NCI-H1436 (cell line): ENCODE results near the gene USP21.

Experiments used
- DNase-seq: peaks from one replicate; lab custom pipeline; 2025; lab: John Stamatoyannopoulos, UW

The USP21 gene

DNA sequence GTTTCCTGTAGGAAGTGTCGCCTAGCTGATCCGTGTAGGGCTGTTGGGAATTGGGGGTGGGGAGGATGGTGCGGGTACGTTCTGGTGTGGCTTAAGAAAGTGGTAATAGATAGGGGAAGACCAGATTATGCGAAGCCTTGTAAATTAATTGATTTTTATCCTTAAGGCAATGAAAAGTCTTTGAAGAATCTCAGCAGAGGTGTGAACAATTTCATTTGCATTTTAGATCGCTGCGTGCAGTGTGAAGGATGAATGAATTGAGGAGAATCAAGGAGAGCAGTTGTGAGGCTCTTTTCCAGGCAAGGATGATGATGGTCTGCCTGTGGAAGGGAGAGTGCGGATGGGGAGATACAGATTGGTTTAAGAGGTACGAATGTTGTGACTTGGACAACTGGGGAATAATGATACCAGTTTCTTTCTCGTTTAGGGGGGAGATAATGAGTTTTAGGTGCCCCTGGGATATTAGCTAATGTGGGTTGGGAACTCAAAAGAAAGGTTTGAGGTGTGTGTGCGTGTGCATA, 26.0 kb upstream of the USP21 start:
- DNase-seq: no peak

DNA sequence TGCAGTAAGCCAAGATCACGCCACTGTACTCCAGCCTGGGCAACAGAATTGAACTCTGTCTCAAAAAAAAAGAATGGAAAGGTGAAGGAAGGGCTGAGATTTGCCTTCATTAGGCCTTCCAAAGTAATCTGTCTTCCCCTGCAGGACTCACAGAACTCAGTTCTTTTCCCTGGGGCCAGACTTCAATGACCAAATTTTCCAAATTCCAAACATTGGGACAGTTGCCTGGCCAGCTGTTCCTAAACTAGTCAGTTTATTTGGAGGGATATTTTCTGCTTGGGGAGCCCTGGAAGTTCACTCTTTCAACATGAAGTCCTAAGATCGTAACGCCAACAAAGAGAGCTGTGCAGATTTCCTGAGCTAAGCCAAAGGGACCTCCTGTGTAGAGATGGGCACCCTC, 21.4 kb upstream of the USP21 start:
- DNase-seq: no peak

DNA sequence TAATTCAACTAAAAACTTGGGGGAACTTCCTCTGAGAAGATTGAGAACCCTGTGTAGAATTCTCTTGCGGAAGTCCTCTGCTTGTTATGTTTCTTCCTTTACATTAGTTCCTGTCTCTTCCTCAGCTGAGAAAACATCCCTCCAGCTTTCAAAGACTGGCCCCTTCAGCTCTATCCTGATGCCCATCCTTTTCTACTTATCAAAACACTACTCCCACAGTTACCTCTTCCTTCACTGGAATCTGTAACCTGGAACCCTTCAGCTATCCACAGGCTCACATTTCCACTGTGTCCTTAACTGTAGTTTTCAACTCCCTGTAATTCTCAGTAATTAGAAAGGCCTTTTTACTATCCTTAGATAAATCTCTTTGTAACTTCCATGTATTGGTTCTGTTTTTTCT, 20.9 kb upstream of the USP21 start:
- no peak for DNase-seq

DNA sequence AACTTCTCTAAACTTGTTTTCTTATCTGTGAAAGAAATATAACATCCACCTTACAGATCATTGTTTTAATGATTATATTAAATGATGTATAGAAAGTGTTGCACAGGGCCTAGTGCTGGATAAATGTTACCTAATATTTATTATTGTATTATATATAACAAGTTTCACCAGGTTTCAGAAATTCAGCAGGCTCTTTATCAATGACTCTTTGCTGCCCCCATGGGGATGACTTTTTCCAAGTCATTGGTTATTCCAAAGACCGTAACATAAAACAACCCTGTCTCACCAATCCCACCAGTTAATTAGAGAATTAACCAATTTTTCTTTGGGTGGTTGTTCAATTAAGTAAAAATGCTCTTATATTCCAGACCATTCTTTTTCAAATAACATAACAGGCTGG, 19.5 kb upstream of the USP21 start:
- DNase-seq: peak; percentile 17

DNA sequence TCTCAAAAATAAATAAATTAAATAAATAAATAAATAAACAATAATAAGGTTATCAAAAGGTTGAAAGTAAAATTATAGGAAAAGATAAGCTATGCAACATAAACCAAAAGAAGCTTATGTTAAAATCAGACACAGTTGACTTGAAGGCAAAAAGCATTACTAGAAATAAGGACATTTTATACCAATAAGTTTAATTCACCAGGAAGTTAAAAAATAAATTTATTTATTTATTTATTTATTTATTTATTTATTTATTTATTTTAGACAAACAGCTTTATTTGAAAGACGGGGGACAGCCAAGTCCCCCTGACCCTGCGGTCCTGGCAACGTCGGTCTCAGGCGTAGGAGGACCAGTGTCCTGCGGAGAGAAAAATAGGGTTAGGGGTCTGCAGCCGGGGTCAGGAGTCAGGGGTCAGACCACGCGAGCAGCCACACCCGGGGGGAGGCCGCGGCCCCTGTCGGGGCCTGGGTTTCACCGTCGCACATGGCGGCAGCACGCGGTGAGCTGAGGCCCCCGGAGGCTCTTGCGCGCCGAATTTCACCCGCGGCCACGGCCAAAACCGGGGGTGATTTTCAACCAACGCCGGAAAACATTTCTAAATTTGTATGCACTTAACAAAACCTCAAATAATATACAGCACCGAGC, 18.4 kb upstream of the USP21 start:
- no peak for DNase-seq

DNA sequence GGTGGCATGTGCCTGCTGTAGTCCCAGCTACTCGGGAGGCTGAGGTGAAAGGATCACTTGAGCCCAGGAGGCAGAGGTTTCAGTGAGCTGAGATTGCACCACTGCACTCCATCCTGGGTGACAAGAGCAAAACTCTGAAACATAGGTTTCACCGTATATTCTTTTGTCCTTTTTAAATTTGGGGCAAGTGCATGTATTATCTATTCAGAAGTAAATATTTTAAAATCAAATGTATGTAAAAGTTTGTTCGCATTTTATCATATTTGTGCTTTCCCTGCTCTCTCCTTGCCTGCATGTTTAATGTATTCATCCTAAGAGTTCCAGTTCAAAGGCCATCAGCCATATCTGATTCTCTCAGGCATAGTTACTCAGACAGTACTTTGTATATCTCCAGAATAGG, 13.5 kb upstream of the USP21 start:
- no peak for DNase-seq

DNA sequence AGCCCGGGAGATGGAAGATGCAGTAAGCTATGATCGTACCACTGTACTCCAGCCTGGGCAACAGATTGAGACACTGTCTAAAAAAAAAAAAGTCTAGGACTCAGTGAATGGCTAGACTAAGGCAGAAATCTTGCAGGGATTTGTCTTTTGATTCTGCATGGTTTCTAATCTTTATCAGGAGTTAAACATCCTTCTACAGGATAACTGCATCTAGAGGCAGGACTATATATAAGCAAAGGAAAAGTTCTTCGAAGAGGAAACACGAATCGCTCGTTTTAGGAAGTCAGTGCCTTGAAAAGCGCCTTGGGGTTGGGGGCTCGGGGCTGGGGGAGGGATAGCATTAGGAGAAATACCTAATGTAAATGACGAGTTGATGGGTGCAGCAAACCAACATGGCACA, 6.1 kb upstream of the USP21 start:
- DNase-seq: no peak

DNA sequence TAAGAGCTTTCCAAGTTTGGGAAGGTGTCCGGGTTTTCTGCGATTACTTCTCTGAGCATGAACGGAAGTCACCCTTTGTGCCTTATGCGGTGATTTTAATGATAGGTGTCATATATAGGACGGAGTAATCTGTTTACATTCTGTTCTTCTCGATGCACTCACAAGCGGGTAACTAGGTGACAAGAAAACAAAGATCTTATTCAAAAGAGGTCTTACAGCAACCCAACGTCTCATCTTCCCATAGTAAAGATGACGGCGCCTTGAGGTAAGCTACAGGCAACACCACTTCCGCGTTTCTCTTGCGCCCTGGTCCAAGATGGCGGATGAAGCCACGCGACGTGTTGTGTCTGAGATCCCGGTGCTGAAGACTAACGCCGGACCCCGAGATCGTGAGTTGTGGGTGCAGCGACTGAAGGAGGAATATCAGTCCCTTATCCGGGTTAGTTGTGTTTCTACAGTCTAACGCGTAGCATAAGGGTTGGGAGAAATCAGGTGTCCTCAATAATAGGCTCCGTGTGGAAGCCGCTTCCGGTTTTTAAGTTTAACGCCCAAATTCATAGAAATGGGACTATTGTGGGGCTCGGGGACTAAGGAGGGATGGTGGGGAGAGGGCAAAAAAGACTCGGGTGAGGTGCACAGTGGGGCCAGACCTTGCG, 5.5 kb upstream of the USP21 start, which contains the start of gene UFC1:
Gene UFC1, plus strand, starts transcription at position 297 of the 656 bp plus-strand sequence. Its CDS starts 20 bp downstream, at position 317.
- peak; percentile 87 for DNase-seq

DNA sequence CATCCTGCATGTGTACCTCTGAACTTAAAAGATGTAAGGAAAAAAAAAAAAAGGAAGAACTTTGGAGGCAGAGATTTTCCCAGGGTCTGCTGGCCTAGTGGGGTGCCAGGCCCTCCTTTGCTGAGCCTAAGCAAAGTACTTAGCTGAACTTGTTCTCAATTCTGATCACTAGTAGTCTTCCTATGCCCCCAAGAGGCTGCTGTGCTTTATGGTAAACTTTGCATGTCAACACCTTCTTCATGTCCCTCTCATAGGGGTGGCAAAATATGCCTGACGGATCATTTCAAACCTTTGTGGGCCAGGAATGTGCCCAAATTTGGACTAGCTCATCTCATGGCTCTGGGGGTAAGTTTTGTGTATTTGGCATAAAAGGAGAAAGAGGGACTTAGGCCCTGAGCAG, 1.4 kb upstream of the USP21 start:
- no peak for DNase-seq

DNA sequence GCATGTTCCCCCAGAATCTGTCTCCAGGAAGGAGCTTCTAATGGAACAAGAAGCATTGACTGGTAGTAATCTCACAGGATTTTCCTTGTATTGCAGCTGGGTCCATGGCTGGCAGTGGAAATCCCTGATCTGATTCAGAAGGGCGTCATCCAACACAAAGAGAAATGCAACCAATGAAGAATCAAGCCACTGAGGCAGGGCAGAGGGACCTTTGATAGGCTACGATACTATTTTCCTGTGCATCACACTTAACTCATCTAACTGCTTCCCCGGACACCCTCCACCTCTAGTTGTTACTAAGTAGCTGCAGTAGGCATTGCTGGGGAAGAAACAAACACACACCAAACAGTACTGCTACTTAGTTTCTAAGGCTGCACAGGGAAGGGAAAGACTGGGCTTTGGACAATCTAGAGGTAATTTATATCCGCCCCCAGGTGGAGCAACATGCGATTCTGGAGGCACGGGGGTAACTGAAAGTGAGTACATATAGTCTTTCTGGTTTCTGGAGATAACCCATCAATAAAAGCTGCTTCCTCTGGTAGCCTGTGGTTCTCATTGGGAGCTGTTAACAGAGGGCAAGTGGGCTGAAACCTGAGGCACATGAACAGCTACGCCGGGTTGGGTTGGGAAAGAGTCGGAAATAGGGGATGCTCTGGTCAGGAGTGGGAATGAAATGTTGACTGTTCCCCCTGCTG, 837 bp upstream of the USP21 start:
- DNase-seq: no peak

DNA sequence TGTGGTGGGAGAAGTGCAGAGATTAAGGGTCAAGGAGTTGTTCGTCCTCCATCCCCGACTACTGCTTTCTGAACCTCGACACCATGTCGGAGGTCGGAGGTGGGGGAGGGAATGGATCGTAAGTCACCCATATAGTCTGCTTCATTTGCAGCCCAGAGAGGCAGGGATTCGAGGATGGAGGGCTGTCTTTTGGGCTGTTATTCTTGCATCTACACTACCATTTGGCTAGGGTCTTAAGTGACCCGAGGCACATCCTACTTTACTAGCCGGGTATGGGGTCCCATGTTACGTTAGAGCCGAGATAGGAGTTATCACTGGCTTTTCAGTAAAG, 578 bp downstream of the USP21 start:
- DNase-seq: no peak

DNA sequence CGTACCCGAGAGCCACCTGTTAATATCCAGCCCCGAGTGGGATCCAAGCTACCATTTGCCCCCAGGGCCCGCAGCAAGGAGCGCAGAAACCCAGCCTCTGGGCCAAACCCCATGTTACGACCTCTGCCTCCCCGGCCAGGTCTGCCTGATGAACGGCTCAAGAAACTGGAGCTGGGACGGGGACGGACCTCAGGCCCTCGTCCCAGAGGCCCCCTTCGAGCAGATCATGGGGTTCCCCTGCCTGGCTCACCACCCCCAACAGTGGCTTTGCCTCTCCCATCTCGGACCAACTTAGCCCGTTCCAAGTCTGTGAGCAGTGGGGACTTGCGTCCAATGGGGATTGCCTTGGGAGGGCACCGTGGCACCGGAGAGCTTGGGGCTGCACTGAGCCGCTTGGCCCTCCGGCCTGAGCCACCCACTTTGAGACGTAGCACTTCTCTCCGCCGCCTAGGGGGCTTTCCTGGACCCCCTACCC, 1.4 kb downstream of the USP21 start:
- DNase-seq: no peak

DNA sequence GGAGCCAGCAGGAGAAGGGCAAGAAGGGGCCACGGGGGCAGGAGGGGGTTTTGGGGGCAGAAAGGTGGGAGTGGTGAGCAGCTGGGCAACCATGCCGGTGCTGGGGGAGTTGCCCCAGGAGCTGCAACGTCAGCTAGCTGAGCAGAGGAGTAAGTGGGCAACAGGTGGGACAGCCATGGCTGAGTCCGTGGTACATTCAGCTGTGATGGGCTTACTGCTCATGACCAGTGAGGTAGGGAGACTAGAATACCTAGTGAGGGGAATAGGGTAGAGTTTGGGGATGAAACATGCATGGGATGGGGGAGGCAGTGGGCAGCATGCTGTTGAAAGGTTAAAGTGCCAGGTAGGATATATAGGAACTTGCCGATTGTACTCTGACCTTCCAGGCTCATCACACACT, 2.4 kb downstream of the USP21 start:
- no peak for DNase-seq

DNA sequence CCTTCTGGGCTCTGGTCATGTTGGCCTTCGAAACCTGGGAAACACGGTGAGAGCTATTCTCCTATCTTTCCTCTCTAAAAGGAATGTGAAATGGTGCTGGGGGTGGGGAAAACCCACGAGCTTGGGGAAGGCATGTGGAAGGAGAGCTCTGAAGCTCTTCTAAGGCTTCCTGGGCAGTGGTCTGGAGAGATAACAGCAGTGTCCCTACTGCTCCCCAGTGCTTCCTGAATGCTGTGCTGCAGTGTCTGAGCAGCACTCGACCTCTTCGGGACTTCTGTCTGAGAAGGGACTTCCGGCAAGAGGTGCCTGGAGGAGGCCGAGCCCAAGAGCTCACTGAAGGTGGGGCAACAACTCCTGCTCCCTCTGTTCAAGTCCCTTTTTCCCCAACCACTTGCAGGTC, 2.8 kb downstream of the USP21 start:
- no peak for DNase-seq

DNA sequence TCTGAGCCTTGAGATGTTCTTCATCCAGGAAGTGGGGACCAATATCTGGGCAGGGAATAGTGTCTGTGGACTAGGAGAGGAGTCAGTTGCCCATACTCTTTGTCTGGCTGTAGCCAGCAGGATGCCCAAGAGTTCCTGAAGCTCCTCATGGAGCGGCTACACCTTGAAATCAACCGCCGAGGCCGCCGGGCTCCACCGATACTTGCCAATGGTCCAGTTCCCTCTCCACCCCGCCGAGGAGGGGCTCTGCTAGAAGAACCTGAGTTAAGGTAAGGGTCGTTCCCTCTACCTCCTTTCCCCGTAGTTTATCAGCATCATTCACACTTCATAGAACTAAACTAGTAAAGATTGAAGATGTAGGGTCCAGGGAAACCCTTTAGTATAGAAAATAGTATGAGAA, 3.5 kb downstream of the USP21 start:
- DNase-seq: no peak

DNA sequence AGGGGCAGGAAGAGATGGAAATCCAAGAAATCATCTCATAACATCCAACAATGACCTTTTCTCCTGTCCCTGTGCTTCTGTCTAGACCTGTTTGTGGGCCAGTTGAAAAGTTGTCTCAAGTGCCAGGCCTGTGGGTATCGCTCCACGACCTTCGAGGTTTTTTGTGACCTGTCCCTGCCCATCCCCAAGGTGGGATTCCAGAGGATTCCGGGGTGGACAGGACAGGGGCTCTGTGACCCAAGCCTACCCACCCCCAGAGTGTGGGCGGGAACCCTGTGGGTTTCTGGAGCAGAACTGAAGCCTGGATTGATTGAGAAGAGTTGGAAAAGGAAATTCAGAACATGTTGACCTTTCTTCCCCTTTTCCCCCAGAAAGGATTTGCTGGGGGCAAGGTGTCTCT, 4.5 kb downstream of the USP21 start:
- DNase-seq: no peak

DNA sequence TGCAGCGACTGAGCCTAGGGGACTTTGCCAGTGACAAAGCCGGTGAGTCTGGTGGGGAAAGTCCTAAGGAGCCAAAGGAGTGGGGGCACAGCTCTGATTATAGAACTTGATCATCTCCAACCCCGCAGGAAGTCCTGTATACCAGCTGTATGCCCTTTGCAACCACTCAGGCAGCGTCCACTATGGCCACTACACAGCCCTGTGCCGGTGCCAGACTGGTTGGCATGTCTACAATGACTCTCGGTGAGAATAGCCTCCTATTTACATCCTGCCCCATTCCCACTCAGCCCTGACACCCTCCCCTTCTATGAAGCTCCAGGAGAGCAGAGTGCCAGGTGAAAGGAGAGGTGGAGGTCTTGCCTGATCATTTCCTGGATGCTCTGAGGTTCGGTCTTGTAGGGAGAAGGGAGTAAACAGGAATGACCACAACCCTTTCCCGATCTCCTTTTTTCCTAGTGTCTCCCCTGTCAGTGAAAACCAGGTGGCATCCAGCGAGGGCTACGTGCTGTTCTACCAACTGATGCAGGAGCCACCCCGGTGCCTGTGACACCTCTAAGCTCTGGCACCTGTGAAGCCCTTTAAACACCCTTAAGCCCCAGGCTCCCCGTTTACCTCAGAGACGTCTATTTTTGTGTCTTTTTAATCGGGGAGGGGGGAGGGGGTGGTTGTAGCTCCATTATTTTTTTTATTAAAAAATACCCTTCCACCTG, 5.8 kb downstream of the USP21 start:
- no peak for DNase-seq

DNA sequence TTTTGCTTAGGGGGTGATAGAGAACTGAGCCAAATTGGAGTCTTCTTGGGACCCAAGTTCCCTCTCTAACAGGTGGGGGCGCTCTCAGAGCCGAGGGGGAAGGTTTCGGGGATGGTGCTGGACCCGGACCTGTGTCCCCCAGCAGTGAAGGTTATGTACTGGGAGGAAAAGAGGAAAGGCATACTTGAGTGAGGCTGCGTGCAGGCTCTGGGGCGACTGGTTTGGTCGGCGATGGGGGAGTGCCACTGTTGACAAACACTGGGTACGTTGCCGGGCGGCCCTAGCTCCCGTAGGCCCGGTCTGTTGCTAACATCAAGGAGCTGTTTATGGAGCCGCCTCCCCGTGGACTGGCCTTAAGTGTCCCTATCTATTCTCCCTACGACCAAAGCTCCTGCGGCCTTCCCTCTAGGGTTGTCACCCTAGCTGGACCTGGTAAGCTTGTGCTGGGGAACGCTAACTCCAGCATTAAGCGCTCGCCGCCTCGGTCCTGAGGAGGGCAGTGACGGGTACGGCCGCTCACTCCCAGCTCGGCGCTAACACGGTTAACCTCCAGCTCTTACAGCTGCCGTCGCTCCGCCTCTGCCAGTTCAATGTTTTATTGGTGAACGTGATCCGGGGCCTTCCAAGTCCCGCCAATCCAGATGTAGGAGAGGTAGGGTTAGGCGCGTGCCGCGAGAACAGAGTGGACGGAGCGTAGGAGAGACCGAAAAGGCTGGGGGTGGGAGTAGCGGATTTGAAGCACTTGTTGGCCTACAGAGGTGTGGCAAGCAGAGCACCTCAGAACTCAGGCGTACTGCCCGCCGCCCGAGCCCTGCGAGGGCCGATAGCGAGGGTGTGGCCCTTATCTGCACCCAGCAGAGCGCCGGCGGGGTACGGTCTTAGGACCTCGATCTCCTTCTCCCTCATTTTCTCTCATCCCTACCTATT, 6.7 kb downstream of the USP21 start, which contains the start of gene PPOX:
Gene PPOX, plus strand, starts transcription at position 685 of the 927 bp plus-strand sequence. CDS start 422 bp downstream, outside the sequence.
- DNase-seq: peak; percentile 90

DNA sequence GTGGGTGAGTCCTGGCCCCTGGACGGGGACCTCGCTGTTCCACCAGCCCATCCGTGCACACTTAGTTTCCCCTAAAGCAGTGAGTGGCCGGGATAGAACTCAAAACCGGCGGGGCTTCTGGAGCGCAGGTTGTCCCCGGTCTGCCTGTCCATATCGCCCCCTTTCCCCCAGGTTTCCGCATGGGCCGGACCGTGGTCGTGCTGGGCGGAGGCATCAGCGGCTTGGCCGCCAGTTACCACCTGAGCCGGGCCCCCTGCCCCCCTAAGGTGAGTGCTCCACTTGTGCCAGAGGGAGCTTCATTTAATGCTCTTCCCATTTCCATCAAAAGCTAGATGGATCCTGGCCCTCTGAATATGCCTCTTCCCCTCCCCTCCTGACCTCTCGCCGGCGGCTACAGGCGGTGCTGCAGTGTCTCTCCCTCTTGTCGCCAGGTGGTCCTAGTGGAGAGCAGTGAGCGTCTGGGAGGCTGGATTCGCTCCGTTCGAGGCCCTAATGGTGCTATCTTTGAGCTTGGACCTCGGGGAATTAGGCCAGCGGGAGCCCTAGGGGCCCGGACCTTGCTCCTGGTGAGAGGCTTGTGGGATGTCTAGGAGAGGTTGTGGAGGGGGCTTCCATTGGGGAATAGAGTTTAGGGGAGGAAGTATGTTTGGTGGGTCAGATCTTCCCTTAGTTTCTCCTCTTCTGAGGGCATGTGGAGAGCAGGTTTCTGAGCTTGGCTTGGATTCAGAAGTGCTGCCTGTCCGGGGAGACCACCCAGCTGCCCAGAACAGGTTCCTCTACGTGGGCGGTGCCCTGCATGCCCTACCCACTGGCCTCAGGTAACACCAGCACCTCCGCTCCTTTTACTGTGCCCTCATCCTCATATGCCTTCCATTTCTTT, 7.6 kb downstream of the USP21 start:
- DNase-seq: no peak

DNA sequence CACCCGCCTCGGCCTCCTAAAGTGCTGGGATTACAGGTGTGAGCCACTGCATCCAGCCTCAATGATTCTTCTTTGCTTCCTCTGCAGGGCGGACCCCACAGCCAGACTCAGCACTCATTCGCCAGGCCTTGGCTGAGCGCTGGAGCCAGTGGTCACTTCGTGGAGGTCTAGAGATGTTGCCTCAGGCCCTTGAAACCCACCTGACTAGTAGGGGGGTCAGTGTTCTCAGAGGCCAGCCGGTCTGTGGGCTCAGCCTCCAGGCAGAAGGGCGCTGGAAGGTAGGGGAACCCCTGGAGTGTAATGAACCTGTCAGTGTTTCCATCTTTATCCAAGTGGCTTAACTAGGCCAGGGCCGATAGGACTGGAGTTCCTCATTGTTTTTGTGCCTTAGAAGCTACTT, 9.6 kb downstream of the USP21 start:
- DNase-seq: no peak
